NCI-H2171 treated with DMSO at 0.1 percent for 48 hours (cell line): Measurements from ENCODE around the gene KRT80.

Source experiments
- DNase-seq: peaks from one replicate; lab custom pipeline; 2025; lab: John Stamatoyannopoulos, UW

KRT80 gene

DNA sequence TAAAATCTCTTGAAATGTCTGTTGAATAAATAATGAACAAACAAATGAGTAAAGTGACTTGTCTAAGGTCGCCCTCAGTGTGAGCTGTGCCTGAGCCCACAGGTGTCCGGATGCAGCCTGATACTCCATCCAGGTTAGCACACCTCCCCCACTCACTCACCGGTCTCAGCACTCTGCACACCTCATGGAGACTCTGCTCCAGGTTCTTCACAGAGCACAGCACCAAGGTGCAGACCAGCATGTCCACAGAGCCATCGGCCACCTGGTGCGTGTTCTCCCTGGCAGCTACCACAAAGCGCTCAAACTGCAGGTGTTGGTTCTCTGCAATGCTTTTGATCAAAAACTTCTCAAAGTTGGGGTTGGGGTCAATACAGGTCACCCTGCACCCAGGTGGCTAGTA lies 37.1 kb upstream of the KRT80 start:
- DNase-seq: no peak

GRCh38 chr12:52228366-52228765 lies 36.6 kb upstream of the KRT80 start:
- no peak for DNase-seq

DNA sequence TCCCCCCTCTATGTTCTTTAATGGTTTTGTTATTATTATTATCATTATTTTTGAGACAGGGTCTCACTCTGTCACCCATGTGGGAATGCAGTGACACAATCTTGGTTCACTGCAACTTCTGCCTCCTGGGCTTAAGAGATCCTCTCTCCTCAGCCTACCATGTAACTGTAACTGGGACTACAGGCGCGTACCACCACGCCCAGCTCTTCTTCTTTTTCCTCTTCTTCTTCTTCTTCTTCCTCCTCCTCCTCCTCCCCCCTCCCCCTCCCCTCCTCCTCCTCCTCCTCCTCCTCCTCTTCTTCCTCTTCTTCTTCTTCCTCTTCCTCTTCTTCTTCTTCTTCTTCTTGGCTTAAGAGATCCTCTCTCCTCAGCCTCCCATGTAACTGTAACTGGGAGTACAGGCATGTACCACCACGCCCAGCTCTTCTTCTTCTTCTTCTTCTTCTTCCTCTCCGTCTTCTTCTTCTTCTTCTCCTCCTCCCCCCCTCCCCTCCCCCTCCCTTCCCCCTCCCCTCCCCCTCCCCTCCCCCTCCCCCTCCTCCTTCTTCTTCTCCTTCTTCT lies 35.9 kb upstream of the KRT80 start:
- DNase-seq: no peak

- DNase-seq: no peak
Observed at GRCh38 chr12:52226446-52226845, 34.6 kb upstream of the KRT80 start.

DNA sequence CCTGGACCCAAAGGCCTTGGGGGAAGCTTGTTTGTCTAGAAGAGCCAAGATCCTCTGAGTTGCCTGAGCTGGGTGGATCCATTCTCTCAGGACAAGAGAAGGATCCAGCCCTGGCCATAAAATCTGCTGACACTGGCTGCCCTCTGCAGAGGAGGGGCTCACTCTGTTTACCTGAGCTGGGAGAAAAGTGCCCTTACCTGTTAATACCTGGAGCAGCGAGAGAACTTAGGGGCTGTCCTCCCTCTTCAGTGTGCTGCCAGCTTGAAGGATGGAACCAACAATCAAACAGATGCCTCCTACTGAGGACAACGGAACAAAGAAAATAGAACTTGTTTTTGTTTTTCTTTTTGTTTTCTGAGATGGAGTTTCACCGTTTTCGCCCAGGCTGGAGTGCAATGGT lies 33.9 kb upstream of the KRT80 start:
- no peak for DNase-seq

- no peak for DNase-seq
Observed at GRCh38 chr12:52224151-52224550, 32.3 kb upstream of the KRT80 start.

- DNase-seq: no peak
Observed at GRCh38 chr12:52223406-52224039, 31.7 kb upstream of the KRT80 start.

DNA sequence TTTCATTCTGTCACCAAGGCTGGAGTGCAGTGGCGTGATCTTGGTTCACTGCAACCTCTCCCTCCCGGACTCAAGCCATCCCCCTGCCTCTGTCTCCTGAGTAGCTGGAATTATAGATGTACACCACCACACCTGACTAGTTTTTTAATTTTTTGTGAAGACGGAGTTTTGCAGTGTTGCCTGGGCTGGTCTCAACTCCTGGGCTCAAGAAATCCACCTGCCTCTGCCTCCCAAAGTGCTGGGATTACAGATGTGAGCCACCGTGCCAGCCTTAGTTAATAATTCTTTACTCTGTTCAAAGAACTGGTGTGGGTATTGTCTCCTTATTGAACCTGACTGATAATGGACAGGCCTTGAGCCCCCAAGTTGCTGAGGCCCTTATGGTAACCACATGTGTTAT lies 30.9 kb upstream of the KRT80 start:
- DNase-seq: no peak

- no peak for DNase-seq
Observed at GRCh38 chr12:52221912-52222457, 30.2 kb upstream of the KRT80 start.

DNA sequence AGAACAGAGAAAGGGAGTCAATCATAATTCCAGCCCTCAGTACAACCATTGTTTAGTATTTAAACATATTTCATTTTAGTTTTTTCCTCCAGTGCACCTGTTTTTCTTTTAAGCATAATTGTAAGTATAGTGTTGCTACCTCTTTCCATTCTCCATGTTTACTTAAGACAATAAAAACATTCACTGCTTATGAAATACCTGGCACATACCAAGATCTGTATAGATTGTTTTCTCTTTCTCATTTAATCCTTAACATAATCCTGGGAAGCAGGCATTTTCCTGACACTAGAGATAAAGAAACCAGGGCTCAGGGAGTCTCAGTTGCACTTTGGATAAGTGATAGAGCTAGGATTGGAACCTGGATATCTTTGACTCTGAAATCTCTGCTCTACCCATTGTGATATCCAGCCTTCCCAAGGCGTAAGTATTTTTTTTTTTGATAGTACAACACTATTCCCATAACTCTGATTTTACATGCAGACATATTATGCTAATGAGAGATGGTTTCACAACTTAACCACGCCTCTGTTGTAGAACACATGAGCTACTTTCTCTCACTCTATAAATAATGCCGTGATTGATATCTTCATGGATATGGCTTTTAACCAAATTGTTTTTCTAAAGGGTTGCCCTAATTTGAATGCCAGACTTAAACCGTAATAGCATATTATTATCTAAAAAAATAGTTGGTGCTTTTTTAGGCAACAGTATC lies 29.4 kb upstream of the KRT80 start:
- no peak for DNase-seq

GRCh38 chr12:52220477-52220876 lies 28.7 kb upstream of the KRT80 start:
- no peak for DNase-seq

GRCh38 chr12:52218001-52218400 lies 26.2 kb upstream of the KRT80 start:
- DNase-seq: no peak

GRCh38 chr12:52217223-52217622 lies 25.4 kb upstream of the KRT80 start:
- no peak for DNase-seq

GRCh38 chr12:52216807-52217206 lies 25.0 kb upstream of the KRT80 start:
- DNase-seq: no peak

DNA sequence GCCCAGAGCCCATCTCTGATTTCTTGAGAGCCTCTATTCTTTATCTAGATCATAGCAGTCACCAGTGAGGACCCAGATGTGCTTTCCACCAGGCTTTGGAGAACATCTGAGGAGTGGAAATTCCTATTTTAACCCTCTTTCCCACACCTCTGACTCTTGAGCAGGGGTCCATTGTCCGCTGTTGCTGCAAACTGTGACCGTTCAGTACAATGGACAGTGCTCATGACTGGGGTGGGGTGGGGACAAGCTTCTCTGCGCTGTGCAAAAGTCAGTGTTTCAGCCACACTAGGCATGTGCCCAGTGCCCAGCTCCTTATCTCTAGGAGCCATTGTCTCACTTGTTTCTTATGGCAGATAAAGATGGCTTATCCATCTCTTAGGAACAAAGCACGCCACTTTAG lies 24.3 kb upstream of the KRT80 start:
- no peak for DNase-seq

GRCh38 chr12:52215587-52216031 lies 23.8 kb upstream of the KRT80 start:
- no peak for DNase-seq

- DNase-seq: no peak
Observed at GRCh38 chr12:52214421-52214802, 22.6 kb upstream of the KRT80 start.

DNA sequence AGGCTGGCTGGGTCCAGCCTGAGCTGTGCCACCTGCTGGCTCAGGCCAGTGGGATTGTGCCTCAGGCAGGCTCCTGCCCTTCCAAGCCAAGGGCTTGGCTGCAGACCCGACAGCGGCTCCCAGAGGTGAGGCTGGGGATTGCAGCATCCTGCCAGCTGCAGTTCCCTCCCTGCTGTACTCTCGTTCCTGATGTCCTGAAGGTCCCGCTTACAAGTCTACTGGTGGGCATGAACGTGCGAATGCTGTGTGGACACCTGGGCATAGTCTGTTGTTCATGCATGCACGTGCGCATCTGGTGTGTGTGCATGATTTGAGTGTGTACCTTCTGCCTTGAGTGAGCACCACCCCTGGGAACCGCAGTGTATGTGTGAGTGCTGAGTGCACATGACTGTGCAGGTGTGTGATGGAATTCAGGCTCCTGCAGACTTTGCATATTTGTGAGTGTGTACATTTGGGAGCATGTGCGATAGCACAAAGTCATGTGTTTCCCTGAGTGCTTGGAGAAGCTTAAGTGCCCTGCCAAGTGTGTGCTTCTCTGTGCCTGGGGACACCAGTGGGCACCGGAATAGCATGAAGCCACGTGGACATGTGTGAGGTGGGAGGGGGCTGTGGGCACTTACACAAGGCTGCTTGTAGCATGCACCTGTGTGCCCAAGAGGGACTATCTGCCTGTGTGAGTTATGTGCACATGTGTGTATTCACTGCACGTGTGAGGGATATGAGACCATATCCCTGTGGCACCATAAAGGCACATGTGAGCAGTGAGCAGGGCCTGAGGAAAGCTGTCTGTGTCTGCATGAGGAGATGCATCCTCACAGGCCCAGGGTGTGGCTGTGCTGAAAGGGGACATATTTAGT lies 22.0 kb upstream of the KRT80 start:
- DNase-seq: no peak

- no peak for DNase-seq
Observed at GRCh38 chr12:52212701-52213563, 21.1 kb upstream of the KRT80 start.

- DNase-seq: no peak
Observed at GRCh38 chr12:52211716-52212585, 20.1 kb upstream of the KRT80 start.
